ENCODE data around the gene CNTN5.

The CNTN5 gene

DNA sequence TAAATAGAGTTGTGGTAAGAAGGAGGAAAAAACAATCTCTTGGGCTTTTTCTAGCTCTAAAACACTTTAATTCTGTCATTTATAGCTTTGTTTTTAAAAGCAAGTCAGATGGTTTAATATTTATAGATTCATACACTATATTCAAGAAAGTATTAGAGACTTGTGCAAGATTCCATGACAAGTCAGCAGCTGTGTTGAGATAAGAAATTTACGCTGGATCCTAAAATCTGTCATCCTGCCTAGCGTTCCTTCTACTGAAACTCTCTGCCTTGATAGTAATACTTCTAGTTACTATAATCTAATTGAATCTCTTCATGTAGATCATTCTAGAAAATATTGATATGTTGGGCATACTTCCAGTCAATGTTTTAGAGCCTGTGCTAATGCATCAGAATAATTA, 721.8 kb downstream of the CNTN5 start:
- TF ChIP-seq, protein P1, sequence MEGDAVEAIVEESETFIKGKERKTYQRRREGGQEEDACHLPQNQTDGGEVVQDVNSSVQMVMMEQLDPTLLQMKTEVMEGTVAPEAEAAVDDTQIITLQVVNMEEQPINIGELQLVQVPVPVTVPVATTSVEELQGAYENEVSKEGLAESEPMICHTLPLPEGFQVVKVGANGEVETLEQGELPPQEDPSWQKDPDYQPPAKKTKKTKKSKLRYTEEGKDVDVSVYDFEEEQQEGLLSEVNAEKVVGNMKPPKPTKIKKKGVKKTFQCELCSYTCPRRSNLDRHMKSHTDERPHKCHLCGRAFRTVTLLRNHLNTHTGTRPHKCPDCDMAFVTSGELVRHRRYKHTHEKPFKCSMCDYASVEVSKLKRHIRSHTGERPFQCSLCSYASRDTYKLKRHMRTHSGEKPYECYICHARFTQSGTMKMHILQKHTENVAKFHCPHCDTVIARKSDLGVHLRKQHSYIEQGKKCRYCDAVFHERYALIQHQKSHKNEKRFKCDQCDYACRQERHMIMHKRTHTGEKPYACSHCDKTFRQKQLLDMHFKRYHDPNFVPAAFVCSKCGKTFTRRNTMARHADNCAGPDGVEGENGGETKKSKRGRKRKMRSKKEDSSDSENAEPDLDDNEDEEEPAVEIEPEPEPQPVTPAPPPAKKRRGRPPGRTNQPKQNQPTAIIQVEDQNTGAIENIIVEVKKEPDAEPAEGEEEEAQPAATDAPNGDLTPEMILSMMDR (IDR thresholded peaks at IDR 0.05; ENCODE audit: low read depth, low read length, missing control alignments), result no peak
- Histone ChIP-seq H3K27me3 (replicated peaks) (no peaks in the 10 kb centered on the region), H3K27ac (no peak overlapping the region), H3K4me3 (ENCODE audit: low read depth, low read length) (no peak overlapping the region), H3K36me3 (replicated peaks) (no peaks in the 10 kb centered on the region)
- in situ Hi-C loops (cut with HindIII; ENCODE audit: low pct_ligation_motif_present, low sequenced_read_pairs), result no loop called here
- peak; percentile 9 for DNase-seq

DNA sequence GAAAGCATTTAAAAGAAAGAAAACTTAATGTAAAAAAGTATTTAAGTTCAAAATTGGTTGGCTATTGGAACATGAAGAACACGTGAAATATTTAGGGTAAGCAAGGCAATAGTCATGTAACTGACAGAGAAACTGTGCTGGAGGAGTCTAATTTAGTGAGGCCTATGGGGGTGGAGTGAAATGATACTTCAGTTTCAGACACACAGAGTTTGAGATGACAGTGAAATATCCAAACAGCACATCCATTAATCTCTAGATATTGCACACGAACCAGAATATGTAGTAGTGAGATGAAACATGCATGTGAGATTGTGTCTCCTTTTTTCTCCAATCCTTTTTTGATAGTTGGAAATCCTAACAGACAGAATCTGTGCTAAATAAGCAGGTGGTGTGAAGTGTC, 739.0 kb downstream of the CNTN5 start:
- no peaks in the 10 kb centered on the region for H3K36me3 ChIP-seq (replicated peaks)
- in situ Hi-C loops (cut with HindIII; ENCODE audit: low pct_ligation_motif_present, low sequenced_read_pairs), result no loop called here
- H3K4me3 ChIP-seq (ENCODE audit: low read depth, low read length), result no peak overlapping the region
- TF ChIP-seq, protein P1 (IDR thresholded peaks at IDR 0.05; ENCODE audit: low read depth, low read length, missing control alignments), result no peak
- DNase-seq, result no peak
- H3K27ac ChIP-seq, result no peak overlapping the region
- no peaks in the 10 kb centered on the region for H3K27me3 ChIP-seq (replicated peaks)

DNA sequence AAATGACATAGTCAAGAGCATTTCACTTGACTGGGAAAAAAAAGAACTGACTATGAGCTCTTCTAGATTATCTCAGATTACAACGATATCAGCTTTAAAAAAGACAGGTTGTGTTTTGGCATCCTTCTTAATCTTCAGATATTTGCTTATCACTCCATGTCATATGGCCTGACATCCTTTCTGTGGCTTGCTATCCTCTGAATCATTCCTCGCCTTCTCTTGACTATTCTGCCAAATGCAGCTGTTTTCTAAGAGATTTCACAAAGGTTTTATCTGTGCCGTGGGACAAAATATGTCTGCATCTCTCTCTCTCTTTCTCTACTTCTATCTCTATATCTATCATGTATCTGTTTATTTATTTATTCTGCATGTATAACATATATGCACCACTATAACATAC, 746.1 kb downstream of the CNTN5 start:
- no peak overlapping the region for H3K4me3 ChIP-seq (ENCODE audit: low read depth, low read length)
- TF ChIP-seq, protein P1 (IDR thresholded peaks at IDR 0.05; ENCODE audit: low read depth, low read length, missing control alignments), result no peak
- no peaks in the 10 kb centered on the region for H3K27me3 ChIP-seq (replicated peaks)
- no peaks in the 10 kb centered on the region for H3K36me3 ChIP-seq (replicated peaks)
- peak; percentile 81 for DNase-seq
- peak overlapping the region; percentile 64 for H3K27ac ChIP-seq
- in situ Hi-C loops (cut with HindIII; ENCODE audit: low pct_ligation_motif_present, low sequenced_read_pairs), result no loop called here

DNA sequence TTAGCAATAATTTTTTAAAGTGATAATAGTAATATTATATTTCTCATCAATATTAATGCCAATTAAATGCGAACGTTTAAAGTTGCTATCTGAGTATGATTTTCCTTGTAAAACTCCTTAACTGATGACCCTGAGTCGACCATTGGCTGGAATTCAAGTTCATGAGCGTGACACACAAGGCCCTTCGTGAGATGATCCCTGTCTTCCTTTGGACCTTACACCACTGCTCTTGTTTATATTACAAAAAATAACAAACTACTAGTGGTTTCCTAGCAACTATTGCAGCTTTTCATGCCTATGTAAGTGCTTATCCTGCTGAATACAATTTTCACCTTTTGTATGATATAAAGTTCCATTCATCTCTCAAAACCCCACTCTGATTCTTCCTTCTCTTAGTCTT, 752.9 kb downstream of the CNTN5 start:
- in situ Hi-C loops (cut with HindIII; ENCODE audit: low pct_ligation_motif_present, low sequenced_read_pairs), result no loop called here
- TF ChIP-seq, protein P1 (IDR thresholded peaks at IDR 0.05; ENCODE audit: low read depth, low read length, missing control alignments), result no peak
- no peak overlapping the region for H3K4me3 ChIP-seq (ENCODE audit: low read depth, low read length)
- DNase-seq, result peak; percentile 94
- peak overlapping the region; percentile 86 for H3K27ac ChIP-seq
- H3K36me3 ChIP-seq (replicated peaks), result no peaks in the 10 kb centered on the region
- H3K27me3 ChIP-seq (replicated peaks), result no peaks in the 10 kb centered on the region

DNA sequence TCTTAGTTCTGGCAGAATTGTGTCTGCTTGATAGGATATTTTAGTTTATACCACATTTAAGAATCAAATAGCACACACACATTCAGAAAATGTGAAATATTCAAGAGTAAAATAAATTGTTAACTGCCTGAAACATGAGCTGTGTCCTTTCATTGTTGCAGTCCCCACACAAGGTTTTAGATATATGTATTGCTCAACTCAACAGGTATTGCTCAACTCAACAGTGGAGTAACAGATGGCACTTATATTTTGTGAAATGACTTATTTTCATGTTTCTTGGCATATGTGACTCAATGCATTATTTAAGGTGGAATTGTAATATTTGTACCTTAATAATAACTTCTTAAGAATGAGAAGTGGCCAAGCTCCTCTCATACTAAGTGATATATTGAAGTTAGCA, 760.3 kb downstream of the CNTN5 start:
- in situ Hi-C loops (cut with HindIII; ENCODE audit: low pct_ligation_motif_present, low sequenced_read_pairs), result no loop called here
- TF ChIP-seq, protein P1 (IDR thresholded peaks at IDR 0.05; ENCODE audit: low read depth, low read length, missing control alignments), result no peak
- Histone ChIP-seq H3K4me3 (ENCODE audit: low read depth, low read length) (no peak overlapping the region), H3K36me3 (replicated peaks) (no peaks in the 10 kb centered on the region), H3K27me3 (replicated peaks) (no peaks in the 10 kb centered on the region), H3K27ac (no peak overlapping the region)
- no peak for DNase-seq

DNA sequence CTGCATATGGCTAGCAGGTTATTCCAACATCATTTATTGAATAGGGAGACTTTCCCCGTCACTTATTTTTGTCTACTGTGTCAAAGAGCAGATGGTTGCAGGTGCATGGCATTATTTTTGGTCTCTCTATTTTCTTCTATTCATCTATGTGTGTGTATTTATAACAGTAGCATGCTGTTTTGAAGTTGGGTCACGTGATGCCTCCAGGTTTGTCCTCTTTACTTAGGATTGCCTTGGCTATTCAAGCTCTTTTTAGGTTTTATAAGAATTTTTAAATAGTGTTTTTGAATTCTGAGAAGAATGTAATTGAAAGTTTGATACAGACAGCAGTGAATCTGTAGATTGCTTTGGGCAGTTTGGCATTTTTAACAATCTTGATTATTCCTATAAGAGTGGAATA, 770.6 kb downstream of the CNTN5 start:
- no peak for DNase-seq
- no peaks in the 10 kb centered on the region for H3K27me3 ChIP-seq (replicated peaks)
- no peak overlapping the region for H3K27ac ChIP-seq
- TF ChIP-seq, protein P1 (IDR thresholded peaks at IDR 0.05; ENCODE audit: low read depth, low read length, missing control alignments), result no peak
- H3K4me3 ChIP-seq (ENCODE audit: low read depth, low read length), result no peak overlapping the region
- H3K36me3 ChIP-seq (replicated peaks), result no peaks in the 10 kb centered on the region
- in situ Hi-C loops (cut with HindIII; ENCODE audit: low pct_ligation_motif_present, low sequenced_read_pairs), result no loop called here
